Gastroesophageal sphincter (tissue), 4 donors: Measurements from ENCODE around the gene OR2L2. TPM values are rescaled to one million over a fixed set of nuclear protein-coding genes. Genes with fewer than 3 reads are reported as not detected.

Experiments used
- ATAC-seq: fragments of 150-250 bp; one replicate; pipeline ENCODE4 v1.9.1; 2016; ENCODE audit warnings: mild to moderate bottlenecking, moderate library complexity
- H3K27ac ChIP-seq, 4 donors: fragments of 200-600 bp; sonication (generic) in 3 of 4; 1 replicate in 3 of 4; 2 replicates in 1 of 4; pipeline ENCODE4 v1.5.1; 2016 to 2019
- H3K27me3 ChIP-seq: fragments of 200-600 bp; sonication (generic); one replicate; pipeline ENCODE4 v1.5.1; 2019
- H3K36me3 ChIP-seq, 2 donors: fragments of 200-600 bp; sonication (generic); one replicate each; pipeline ENCODE4 v1.5.1; 2019; ENCODE audit warnings: control low read depth in 1 of 2
- H3K4me1 ChIP-seq, 3 donors: fragments of 200-600 bp; sonication (generic); 1 replicate in 2 of 3; 2 replicates in 1 of 3; pipeline ENCODE4 v1.5.1; 2016 to 2019; ENCODE audit warnings: control low read depth in 2 of 3
- H3K4me3 ChIP-seq, 2 donors: fragments of 200-600 bp; sonication (generic); one replicate each; pipeline ENCODE4 v1.5.1; 2019; ENCODE audit warnings: mild to moderate bottlenecking in 1 of 2, moderate library complexity in 1 of 2
- H3K9me3 ChIP-seq, 3 donors: fragments of 200-600 bp; sonication (generic); one replicate each; pipeline ENCODE4 v1.5.1; 2017 to 2019; ENCODE audit warnings: control low read depth in 2 of 3
- CTCF ChIP-seq, 4 experiments: fragments of 200-600 bp in 2 of 4; fragments of 450-650 bp in 2 of 4; sonication (generic) in 1 of 4; IDR thresholded peaks; one replicate each; pipeline ENCODE4 v1.5.1; 2017 to 2019; ENCODE audit warnings: antibody characterized with exemption in 4 of 4, mild to moderate bottlenecking in 2 of 4, moderate library complexity in 2 of 4
- EP300 ChIP-seq: sonication (generic); formaldehyde crosslinking; IDR thresholded peaks from one replicate; pipeline ENCODE4 v1.6.1; 2017; ENCODE audit warnings: antibody characterized with exemption, mild to moderate bottlenecking
- POLR2A ChIP-seq, 2 donors: fragments of 450-650 bp; IDR thresholded peaks; one replicate each; pipeline ENCODE4 v1.6.1; 2017; ENCODE audit warnings: antibody characterized with exemption in 2 of 2, mild to moderate bottlenecking in 2 of 2, moderate library complexity in 1 of 2
- POLR2AphosphoS5 ChIP-seq: sonication (generic); formaldehyde crosslinking; IDR thresholded peaks from one replicate; pipeline ENCODE4 v1.6.1; 2017; ENCODE audit warnings: antibody characterized with exemption
- WGBS, 2 donors: methylation state at CpG; one replicate each; pipeline ENCODE4 v1.1.5; 2018; ENCODE audit warnings: low coverage in 1 of 2; 5-methylcytosine and 5-hydroxymethylcytosine counted together
- total RNA-seq, 4 donors: library from RNA; depleted of rRNA; stranded (reverse); fragments of >200 nt; gene quantifications; one replicate each; pipeline ENCODE4 v1.1.0, GENCODE V29; 2016

The OR2L2 gene
- total RNA-seq, 4 donors from 2014 or later = not detected

- H3K9me3 ChIP-seq = peaks cover 0 to 30% (median 0%) of the 10 kb centered on the region in 3 donors
- no peaks in the 10 kb centered on the region for H3K4me1 ChIP-seq
- H3K4me3 ChIP-seq = no peak within 1 kb of the TSS
- no peak for TF ChIP-seq POLR2A (IDR thresholded peaks at IDR 0.05)
- no peak for TF ChIP-seq CTCF (IDR thresholded peaks at IDR 0.05)
- H3K36me3 ChIP-seq = no peaks in the 10 kb centered on the region
- no peak for ATAC-seq
- no peaks in the 10 kb centered on the region for H3K27me3 ChIP-seq
- WGBS, 2 donors = 92 to 100% methylated on average over 1 to 2 of the region's 2 CpGs
- H3K27ac ChIP-seq = no peak within 1 kb of the TSS
These were observed 16.6 kb upstream of the OR2L2 start, which contains the start of gene OR2L5 for GRCh38 chr1:248013229-248013710. Gene OR2L5, plus strand, starts transcription at chr1:248013660. Its CDS starts 8,288 bp downstream, at chr1:248021948.

GRCh38 chr1:248015803-248016202 is 14.1 kb upstream of the OR2L2 start:
- Histone ChIP-seq H3K27ac (no peak overlapping the region), H3K4me1 (no peaks in the 10 kb centered on the region), H3K36me3 (no peaks in the 10 kb centered on the region), H3K4me3 (no peak overlapping the region), H3K27me3 (no peaks in the 10 kb centered on the region), H3K9me3 (peaks cover 0 to 8% (median 0%) of the 10 kb centered on the region in 3 donors)
- ATAC-seq = no peak
- TF ChIP-seq CTCF (IDR thresholded peaks at IDR 0.05) (no peak), POLR2AphosphoS5 (no peak), EP300 (no peak), POLR2A (IDR thresholded peaks at IDR 0.05) (no peak)
- WGBS, 2 donors = 60 to 81% methylated on average over 1 of the region's 1 CpG

- H3K4me1 ChIP-seq = no peaks in the 10 kb centered on the region
- no peak for ATAC-seq
- no peaks in the 10 kb centered on the region for H3K9me3 ChIP-seq
- no peaks in the 10 kb centered on the region for H3K27me3 ChIP-seq
- 68 to 70% methylated on average over 5 of the region's 5 CpGs for WGBS, 2 donors
- TF ChIP-seq CTCF (IDR thresholded peaks at IDR 0.05) (no peak), POLR2A (IDR thresholded peaks at IDR 0.05) (no peak), POLR2AphosphoS5 (no peak), EP300 (no peak)
- no peak overlapping the region for H3K27ac ChIP-seq
- no peaks in the 10 kb centered on the region for H3K36me3 ChIP-seq
- H3K4me3 ChIP-seq = no peak overlapping the region
These were observed 15.3 kb downstream of the OR2L2 start for GRCh38 chr1:248045209-248045608.

- no peak for ATAC-seq
- no peak for TF ChIP-seq POLR2A (IDR thresholded peaks at IDR 0.05)
- TF ChIP-seq POLR2AphosphoS5 = no peak
- TF ChIP-seq CTCF (IDR thresholded peaks at IDR 0.05) = no peak
- TF ChIP-seq EP300 = no peak
- 85 to 90% methylated on average over 2 of the region's 2 CpGs for WGBS, 2 donors
- no peaks in the 10 kb centered on the region for H3K36me3 ChIP-seq
- no peaks in the 10 kb centered on the region for H3K4me1 ChIP-seq
- H3K27me3 ChIP-seq = no peaks in the 10 kb centered on the region
- no peak within 1 kb of the TSS for H3K4me3 ChIP-seq
- H3K27ac ChIP-seq = no peak within 1 kb of the TSS
- no peaks in the 10 kb centered on the region for H3K9me3 ChIP-seq
These were observed 16.7 kb downstream of the OR2L2 start, which contains the start of gene OR2L3 for GRCh38 chr1:248046536-248046935. Gene OR2L3, plus strand, starts transcription at chr1:248046836. Its CDS starts 13,846 bp downstream, at chr1:248060682.

- H3K4me3 ChIP-seq = no peak overlapping the region
- TF ChIP-seq CTCF (IDR thresholded peaks at IDR 0.05) (no peak), EP300 (no peak), POLR2A (IDR thresholded peaks at IDR 0.05) (no peak), POLR2AphosphoS5 (no peak)
- H3K27me3 ChIP-seq = no peaks in the 10 kb centered on the region
- no peak for ATAC-seq
- no peaks in the 10 kb centered on the region for H3K36me3 ChIP-seq
- H3K9me3 ChIP-seq = no peaks in the 10 kb centered on the region
- H3K4me1 ChIP-seq = no peaks in the 10 kb centered on the region
- WGBS, 2 donors = 75 to 90% methylated on average over 1 of the region's 1 CpG
- no peak overlapping the region for H3K27ac ChIP-seq
These were observed 17.1 kb downstream of the OR2L2 start for GRCh38 chr1:248047008-248047407.
